B cell (primary cell): ENCODE data around the gene ZNF423. TPM values are rescaled to one million over a fixed set of nuclear protein-coding genes. Genes with fewer than 3 reads are reported as not detected.

Source experiments
- ATAC-seq: fragments of 200-7000 bp; cut with Tn5 transposase; one replicate; pipeline ENCODE4 v1.10.0; 2021; ENCODE audit warnings: low read depth, mild to moderate bottlenecking, moderate number of reproducible peaks, moderate library complexity
- CTCF ChIA-PET: fragments of 350-600 bp; sonication (Branson Sonifier 250); formaldehyde crosslinking; loops from one replicate; lab custom pipeline; 2021; ENCODE audit warnings: antibody characterized with exemption, inconsistent platforms; lab: Charles Lee
- POLR2A ChIA-PET: fragments of 350-600 bp; sonication (Branson Sonifier 250); formaldehyde crosslinking; loops from one replicate; lab custom pipeline; 2021; ENCODE audit warnings: antibody characterized with exemption; lab: Charles Lee
- DNase-seq: peaks from one replicate; pipeline ENCODE4 v3.0.0; 2013
- H2AFZ ChIP-seq: 2 replicates; pipeline ENCODE4 v1.6.1; 2012; ENCODE audit warnings: mild to moderate bottlenecking, low read depth, low read length; ENCODE audit not compliant: insufficient read depth, poor library complexity, severe bottlenecking
- H3K27ac ChIP-seq, 2 donors: 1 replicate in 1 of 2; 2 replicates in 1 of 2; pipeline ENCODE4 v1.5.1; 2012 to 2013; ENCODE audit warnings: low read length in 2 of 2, mild to moderate bottlenecking in 2 of 2, moderate library complexity in 1 of 2
- H3K27me3 ChIP-seq, 4 experiments: fragments of 200-600 bp in 1 of 4; sonication (generic) in 1 of 4; replicated peaks in 1 of 4; 1 replicate in 2 of 4; 2 replicates in 2 of 4; pipeline versions ENCODE4 v1.6.1 to v1.7.0; 2013 to 2016; ENCODE audit warnings: low read length in 3 of 4, mild to moderate bottlenecking in 2 of 4, mixed read lengths in 1 of 4, moderate library complexity in 1 of 4; ENCODE audit not compliant: insufficient read depth in 4 of 4, control insufficient read depth in 3 of 4; ENCODE audit errors: control extremely low read depth in 1 of 4
- H3K36me3 ChIP-seq, 2 experiments: replicated peaks in 1 of 2; 1 replicate in 1 of 2; 2 replicates in 1 of 2; pipeline versions ENCODE4 v1.6.1 to v1.7.1; 2013; ENCODE audit warnings: low read length in 1 of 2; ENCODE audit not compliant: insufficient read depth in 2 of 2, control insufficient read depth in 1 of 2; ENCODE audit errors: control extremely low read depth in 1 of 2, extremely low read depth in 1 of 2
- H3K4me1 ChIP-seq, 2 donors: fragments of 200-600 bp in 1 of 2; sonication (generic) in 1 of 2; 1 replicate in 1 of 2; 2 replicates in 1 of 2; pipeline versions ENCODE4 v1.5.1 to v1.6.1; 2013 to 2017; ENCODE audit warnings: low read length in 2 of 2; ENCODE audit not compliant: control insufficient read depth in 2 of 2, insufficient read depth in 2 of 2
- H3K4me2 ChIP-seq: replicated peaks from 2 replicates; pipeline ENCODE3; 2012; ENCODE audit warnings: mild to moderate bottlenecking, low read depth, low read length; ENCODE audit not compliant: poor library complexity, severe bottlenecking
- H3K4me3 ChIP-seq, 5 experiments: fragments of 200-600 bp in 1 of 5; sonication (generic) in 1 of 5; 1 replicate in 3 of 5; 2 replicates in 2 of 5; pipeline versions ENCODE4 v1.5.1 to v1.7.0; 2011 to 2016; ENCODE audit warnings: low read length in 4 of 5, mild to moderate bottlenecking in 4 of 5, low read depth in 2 of 5, control low read depth in 1 of 5, moderate library complexity in 1 of 5; ENCODE audit not compliant: insufficient read depth in 1 of 5; ENCODE audit errors: control extremely low read depth in 1 of 5, extremely low read depth in 1 of 5
- H3K79me2 ChIP-seq: fragments of 200-600 bp; sonication (generic); one replicate; pipeline ENCODE4 v1.6.0; 2016; ENCODE audit warnings: low read length; ENCODE audit not compliant: control insufficient read depth, insufficient read depth
- H3K9ac ChIP-seq: fragments of 200-600 bp; sonication (generic); 2 replicates; pipeline ENCODE4 v1.6.1; 2017; ENCODE audit warnings: mild to moderate bottlenecking, low read length, moderate library complexity
- H3K9me3 ChIP-seq, 3 donors: one replicate each; pipeline versions ENCODE4 v1.6.1 to v1.7.1; 2013; ENCODE audit warnings: low read length in 2 of 3; ENCODE audit not compliant: control insufficient read depth in 2 of 3, insufficient read depth in 1 of 3; ENCODE audit errors: control extremely low read depth in 1 of 3
- H4K20me1 ChIP-seq: 2 replicates; pipeline ENCODE4 v1.6.0; 2012; ENCODE audit warnings: mild to moderate bottlenecking, low read length; ENCODE audit not compliant: insufficient read depth, control insufficient read depth, poor library complexity, severe bottlenecking
- H3K27ac Mint-ChIP-seq: one replicate; pipeline ENCODE4 v1.8.0; 2021; ENCODE audit warnings: mixed read lengths
- H3K27me3 Mint-ChIP-seq: one replicate; pipeline ENCODE4 v1.8.0; 2021; ENCODE audit warnings: mixed read lengths
- H3K4me1 Mint-ChIP-seq: one replicate; pipeline ENCODE4 v1.8.0; 2021; ENCODE audit warnings: mixed read lengths
- H3K4me3 Mint-ChIP-seq: one replicate; pipeline ENCODE4 v1.8.0; 2021; ENCODE audit warnings: mixed read lengths
- H3K9me3 Mint-ChIP-seq: one replicate; pipeline ENCODE4 v1.8.0; 2022; ENCODE audit warnings: mixed read lengths; ENCODE audit not compliant: insufficient read depth
- EZH2 ChIP-seq: IDR thresholded peaks from 2 replicates; pipeline ENCODE4 v1.6.1; 2012; ENCODE audit warnings: borderline replicate concordance, low read depth, mild to moderate bottlenecking, moderate library complexity, low read length; ENCODE audit not compliant: insufficient read depth, poor library complexity, severe bottlenecking
- WGBS: methylation state at CpG from one replicate; pipeline ENCODE4 v1.1.5; 2013; ENCODE audit warnings: missing lambda C conversion rate; ENCODE audit not compliant: insufficient coverage; 5-methylcytosine and 5-hydroxymethylcytosine counted together
- intact Hi-C: fragments of 100-400 bp; cut with micrococcal nuclease; formaldehyde crosslinking; loops from one replicate; pipeline ENCODE4 v1.10.0; 2022
- polyA plus RNA-seq: library from polyadenylated mRNA; depleted of rRNA; stranded (reverse); fragments of >200 nt; gene quantifications from 2 replicates; pipeline ENCODE4 v1.2.3, GENCODE V29; 2012
- total RNA-seq, 2 donors: library from RNA; stranded (reverse); fragments of 120-200 nt in 1 of 2; gene quantifications; 1 replicate in 1 of 2; 2 replicates in 1 of 2; pipeline versions ENCODE4 v1.2.3 to v1.2.4, GENCODE V29; 2013 to 2022
- TF ChIP-seq, protein P1 (sequence below): fragments of 200-600 bp; IDR thresholded peaks from one replicate; pipeline ENCODE4 v1.8.0; 2022; ENCODE audit warnings: antibody characterized with exemption, mild to moderate bottlenecking

ZNF423 gene
- total and polyA plus RNA-seq, 2 donors (not counting 1 experiment from before 2014, with no cell fraction given) = not detected

DNA sequence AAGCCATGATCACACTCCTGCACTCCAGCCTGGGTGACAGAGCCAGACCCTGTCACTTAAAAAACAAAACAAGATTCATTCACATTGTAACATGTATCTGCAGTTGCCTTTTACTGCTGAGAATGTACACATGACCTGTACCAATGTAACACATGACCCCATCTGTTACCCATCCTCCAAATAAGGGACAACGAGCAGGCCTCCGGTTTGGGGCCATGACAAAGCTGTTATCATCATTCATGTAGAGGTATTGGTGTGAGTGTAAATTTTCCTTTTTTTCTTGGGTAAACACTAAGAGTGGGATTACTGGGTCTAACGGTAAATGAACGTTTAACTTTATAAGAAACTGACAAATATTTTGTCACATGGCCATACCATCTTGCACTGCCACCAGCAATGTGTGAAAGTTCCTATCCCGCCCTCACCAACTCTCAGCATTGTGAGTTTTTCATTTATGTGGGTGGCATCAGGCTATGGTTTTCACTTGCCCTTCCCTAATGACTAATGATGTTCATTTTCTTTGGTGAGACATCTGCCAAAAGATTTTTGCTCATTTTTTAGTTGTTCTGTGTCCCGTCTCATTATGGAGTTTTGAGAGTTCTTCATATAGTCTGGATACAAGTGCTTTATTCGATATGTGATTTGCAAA lies 336.8 kb downstream of the ZNF423 start:
- Mint-ChIP-seq H3K27me3 (peaks cover 7% of the 10 kb centered on the region), H3K4me3 (no peak overlapping the region), H3K9me3 (no peaks in the 10 kb centered on the region), H3K4me1 (no peaks in the 10 kb centered on the region), H3K27ac (no peak overlapping the region)
- Histone ChIP-seq H3K27ac (no peak overlapping the region), H3K4me2 (no peak overlapping the region), H4K20me1 (no peaks in the 10 kb centered on the region), H3K79me2 (no peaks in the 10 kb centered on the region), H2AFZ (no peak overlapping the region), H3K4me3 (no peak overlapping the region), H3K36me3 (no peaks in the 10 kb centered on the region), H3K4me1 (no peaks in the 10 kb centered on the region), H3K9ac (no peak overlapping the region), H3K9me3 (no peaks in the 10 kb centered on the region), H3K27me3 (no peaks in the 10 kb centered on the region)
- DNase-seq (no peak), ATAC-seq (no peak)
- TF ChIP-seq EZH2 = no peak
- TF ChIP-seq, protein P1, sequence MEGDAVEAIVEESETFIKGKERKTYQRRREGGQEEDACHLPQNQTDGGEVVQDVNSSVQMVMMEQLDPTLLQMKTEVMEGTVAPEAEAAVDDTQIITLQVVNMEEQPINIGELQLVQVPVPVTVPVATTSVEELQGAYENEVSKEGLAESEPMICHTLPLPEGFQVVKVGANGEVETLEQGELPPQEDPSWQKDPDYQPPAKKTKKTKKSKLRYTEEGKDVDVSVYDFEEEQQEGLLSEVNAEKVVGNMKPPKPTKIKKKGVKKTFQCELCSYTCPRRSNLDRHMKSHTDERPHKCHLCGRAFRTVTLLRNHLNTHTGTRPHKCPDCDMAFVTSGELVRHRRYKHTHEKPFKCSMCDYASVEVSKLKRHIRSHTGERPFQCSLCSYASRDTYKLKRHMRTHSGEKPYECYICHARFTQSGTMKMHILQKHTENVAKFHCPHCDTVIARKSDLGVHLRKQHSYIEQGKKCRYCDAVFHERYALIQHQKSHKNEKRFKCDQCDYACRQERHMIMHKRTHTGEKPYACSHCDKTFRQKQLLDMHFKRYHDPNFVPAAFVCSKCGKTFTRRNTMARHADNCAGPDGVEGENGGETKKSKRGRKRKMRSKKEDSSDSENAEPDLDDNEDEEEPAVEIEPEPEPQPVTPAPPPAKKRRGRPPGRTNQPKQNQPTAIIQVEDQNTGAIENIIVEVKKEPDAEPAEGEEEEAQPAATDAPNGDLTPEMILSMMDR = no peak
- WGBS = no CpG with 5 or more reads among the region's 7 CpGs
- CTCF ChIA-PET = no interaction called here
- intact Hi-C loops = no loop called here
- POLR2A ChIA-PET = no interaction called here

DNA sequence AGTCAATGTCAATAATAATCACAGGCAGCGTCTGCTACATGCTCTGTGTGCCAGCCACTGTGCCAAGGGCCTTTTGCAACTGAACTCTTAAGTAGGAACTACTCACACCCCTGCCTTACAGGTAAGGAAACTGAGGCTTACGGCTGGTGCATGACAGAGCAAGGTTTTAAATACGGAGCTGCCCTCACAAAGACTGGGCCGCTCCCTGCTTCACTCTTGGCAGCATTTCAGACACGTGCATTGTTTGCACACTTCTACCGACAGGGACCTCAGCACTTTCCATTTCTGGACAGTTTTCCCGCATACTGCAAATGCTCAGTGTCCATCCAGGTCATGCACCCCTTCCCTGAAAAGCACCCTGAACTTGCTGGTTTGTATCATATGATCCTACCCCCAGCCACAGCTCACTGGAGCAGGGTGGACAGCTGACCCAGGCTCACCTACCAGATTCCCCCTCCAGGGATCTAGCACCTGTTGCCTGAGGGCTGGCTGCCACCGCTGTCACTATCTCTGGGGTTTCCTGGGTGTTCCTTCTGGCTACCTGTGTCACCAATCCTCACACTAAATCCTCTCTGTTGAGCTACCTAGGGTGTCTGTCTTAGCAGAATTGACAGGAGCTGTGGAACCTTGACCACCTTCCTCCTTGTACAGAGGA lies 339.4 kb downstream of the ZNF423 start:
- H3K4me3 ChIP-seq = no peak overlapping the region
- H3K9me3 ChIP-seq = no peaks in the 10 kb centered on the region
- no peak overlapping the region for H3K4me3 Mint-ChIP-seq
- H3K4me1 ChIP-seq = no peaks in the 10 kb centered on the region
- POLR2A ChIA-PET = no interaction called here
- no peaks in the 10 kb centered on the region for H3K4me1 Mint-ChIP-seq
- H2AFZ ChIP-seq = no peak overlapping the region
- H3K36me3 ChIP-seq = no peaks in the 10 kb centered on the region
- H3K4me2 ChIP-seq = no peak overlapping the region
- CTCF ChIA-PET = no interaction called here
- TF ChIP-seq, protein P1 = no peak
- TF ChIP-seq EZH2 = no peak
- WGBS = 93% methylated on average over 7 of the region's 8 CpGs
- no peaks in the 10 kb centered on the region for H3K27me3 ChIP-seq
- H3K27ac Mint-ChIP-seq = no peak overlapping the region
- no peak overlapping the region for H3K9ac ChIP-seq
- DNase-seq = no peak
- no peaks in the 10 kb centered on the region for H3K27me3 Mint-ChIP-seq
- no peaks in the 10 kb centered on the region for H4K20me1 ChIP-seq
- no peaks in the 10 kb centered on the region for H3K9me3 Mint-ChIP-seq
- intact Hi-C loops = no loop called here
- no peak overlapping the region for H3K27ac ChIP-seq
- H3K79me2 ChIP-seq = no peaks in the 10 kb centered on the region
- no peak for ATAC-seq
